Kidney epithelial cell (primary cell): ENCODE measurements around the gene SMIM12. TPM values are rescaled to one million over a fixed set of nuclear protein-coding genes. Genes with fewer than 3 reads are reported as not detected.

Experiments
- DNase-seq: peaks from one replicate; pipeline ENCODE4 v3.0.0-alpha.2; 2010; ENCODE audit warnings: low read depth
- H3K27me3 ChIP-seq: 2 replicates; pipeline ENCODE4 v1.6.0; 2011; ENCODE audit warnings: low read length; ENCODE audit not compliant: control insufficient read depth, insufficient read depth
- H3K36me3 ChIP-seq: 2 replicates; pipeline ENCODE4 v1.5.1; 2011; ENCODE audit warnings: low read length; ENCODE audit not compliant: control insufficient read depth, insufficient read depth
- H3K4me3 ChIP-seq: 2 replicates; pipeline ENCODE4 v1.5.1; 2011; ENCODE audit warnings: low read depth, mild to moderate bottlenecking, control low read depth, low read length
- CTCF ChIP-seq: IDR thresholded peaks from 2 replicates; pipeline ENCODE4 v1.5.1; 2011; ENCODE audit warnings: mild to moderate bottlenecking, moderate library complexity, low read length, control low read depth, inconsistent platforms; ENCODE audit not compliant: insufficient read depth, poor library complexity, severe bottlenecking
- total RNA-seq: library from RNA; depleted of rRNA; stranded (reverse); fragments of >200 nt; gene quantifications from 2 replicates; pipeline ENCODE4 v1.2.3, GENCODE V29; 2015

SMIM12 gene
- total RNA-seq, 1 donor from 2014 or later = 37.1 TPM

GRCh38 chr1:34871443-34872132 lies 12.0 kb upstream of the SMIM12 start:
- H3K4me3 ChIP-seq = no peak overlapping the region
- peaks cover 22% of the 10 kb centered on the region for H3K27me3 ChIP-seq
- no peak for DNase-seq
- TF ChIP-seq CTCF = no peak
- no peaks in the 10 kb centered on the region for H3K36me3 ChIP-seq

- TF ChIP-seq CTCF = no peak
- no peak for DNase-seq
- H3K36me3 ChIP-seq = no peaks in the 10 kb centered on the region
- peaks cover 21% of the 10 kb centered on the region for H3K27me3 ChIP-seq
- no peak overlapping the region for H3K4me3 ChIP-seq
These were observed 10.8 kb upstream of the SMIM12 start for GRCh38 chr1:34870395-34870794.

- H3K36me3 ChIP-seq = no peaks in the 10 kb centered on the region
- peaks cover 21% of the 10 kb centered on the region for H3K27me3 ChIP-seq
- DNase-seq = no peak
- no peak overlapping the region for H3K4me3 ChIP-seq
- TF ChIP-seq CTCF = no peak
These were observed 10.2 kb upstream of the SMIM12 start for GRCh38 chr1:34869760-34870159.

GRCh38 chr1:34868230-34869049 lies 8.9 kb upstream of the SMIM12 start:
- Histone ChIP-seq H3K4me3 (no peak overlapping the region), H3K36me3 (no peaks in the 10 kb centered on the region)

GRCh38 chr1:34867415-34867814 lies 7.9 kb upstream of the SMIM12 start:
- no peak for DNase-seq
- H3K36me3 ChIP-seq = no peaks in the 10 kb centered on the region
- TF ChIP-seq CTCF = no peak
- H3K4me3 ChIP-seq = no peak overlapping the region
- peaks cover 14% of the 10 kb centered on the region for H3K27me3 ChIP-seq

More at GRCh38 chr1:34868230-34869049, 8.9 kb upstream of the SMIM12 start:
- TF ChIP-seq CTCF = no peak
- no peak for DNase-seq
- H3K27me3 ChIP-seq = peaks cover 18% of the 10 kb centered on the region

- no peak for DNase-seq
- no peak for TF ChIP-seq CTCF
- peaks cover 13% of the 10 kb centered on the region for H3K27me3 ChIP-seq
- peak overlapping the region; percentile 47 for H3K4me3 ChIP-seq
- no peaks in the 10 kb centered on the region for H3K36me3 ChIP-seq
These were observed 7.2 kb upstream of the SMIM12 start for GRCh38 chr1:34866762-34867109.
